ENCODE measurements around the gene CBR3. TPM values are rescaled to one million over a fixed set of nuclear protein-coding genes. Genes with fewer than 3 reads are reported as not detected.

CBR3 gene
- total and polyA plus RNA-seq, 2 of the 4 experiments (the other 2 are of a cell fraction), result 13.4 to 15.4 TPM

- Histone ChIP-seq H2AK9ac (replicated peaks; ENCODE audit: low read depth, low read length, poor library complexity) (peak overlapping the region; percentile 63), H4K91ac (ENCODE audit: insufficient read depth, low read depth, low read length) (0 out of 2 replicates have a peak overlapping the region, but pooled peaks have one; percentile 33), H3K4ac (ENCODE audit: low read depth, low read length) (0 out of 2 replicates have a peak overlapping the region, but pooled peaks have one; percentile 6), H3K4me1 (ENCODE audit: control insufficient read depth, insufficient read depth, low read length) (peaks cover 7% of the 10 kb centered on the region), H3K79me1 (ENCODE audit: low read depth in 1 of 2, low read length in 2 of 2) (no peaks in the 10 kb centered on the region), H3K23ac (ENCODE audit: low read depth, low read length) (peak overlapping the region; percentile 79), H3K27me3 (ENCODE audit: control insufficient read depth, insufficient read depth, low read length) (peaks cover 14% of the 10 kb centered on the region), H2AK5ac (ENCODE audit: low read depth, low read length) (no peak overlapping the region), H2BK20ac (ENCODE audit: low read depth, low read length) (no peak overlapping the region), H2BK5ac (ENCODE audit: low read depth, low read length, poor library complexity, severe bottlenecking) (no peak overlapping the region), H3K4me2 (ENCODE audit: low read depth, low read length) (no peak overlapping the region), H3K9ac (ENCODE audit: low read depth, low read length) (no peak overlapping the region), H4K5ac (ENCODE audit: low read depth, low read length) (peak overlapping the region; percentile 3; the same call in 1 of the 2 replicates), H4K20me1 (ENCODE audit: insufficient read depth, low read length) (no peaks in the 10 kb centered on the region), H3K18ac (ENCODE audit: low read depth, low read length) (no peak overlapping the region; the same call in 1 of the 2 replicates), H3K14ac (replicated peaks; ENCODE audit: low read depth, low read length) (peak overlapping the region; percentile 76; the same call in 1 of the 2 replicates), H2BK120ac (ENCODE audit: low read depth, low read length) (peak overlapping the region; percentile 59; the same call in 1 of the 2 replicates), H3K9me1 (ENCODE audit: insufficient read depth, low read length) (peaks cover 6% of the 10 kb centered on the region), H3K56ac (ENCODE audit: extremely low read depth, insufficient read depth, low read length) (no peak overlapping the region), H3K27ac (ENCODE audit: insufficient read depth, low read length) (no peak overlapping the region), H2BK15ac (ENCODE audit: low read depth, low read length) (0 out of 3 replicates have a peak overlapping the region, but pooled peaks have one; percentile 49), H3K4me3 (ENCODE audit: insufficient read depth, low read depth, low read length) (no peak overlapping the region), H4K8ac (ENCODE audit: low read depth in 2 of 2, low read length in 2 of 2) (peak overlapping the region in 1 of 2 experiments; percentile 67; a peak in 2 of 4 replicates), H3K9me3 (ENCODE audit: control insufficient read depth, insufficient read depth, low read length) (no peaks in the 10 kb centered on the region), H2AFZ (replicated peaks; ENCODE audit: low read length, poor library complexity) (peak overlapping the region; percentile 89), H3K36me3 (ENCODE audit: control insufficient read depth, insufficient read depth, low read length) (no peaks in the 10 kb centered on the region)
- 83% methylated on average over 2 of the region's 6 CpGs; no CpG with 5 or more reads in 1 of the 2 experiments for WGBS, 2 experiments (ENCODE audit: extremely low coverage in 2 of 2, insufficient read length in 1 of 2)
- POLR2A ChIA-PET (ENCODE audit: unreplicated experiment), result no interaction called here
- in situ Hi-C loops (cut with MboI; ENCODE audit: low sequenced_read_pairs) (no loop called here), intact Hi-C loops (cut with micrococcal nuclease) (no loop called here), dilution Hi-C loops (cut with HindIII; ENCODE audit: low sequenced_read_pairs, unreplicated experiment) (no loop called here)
- CTCF ChIA-PET, result interaction anchor here (1.0 kb wide), 1 partner anchor 23 kb away, joined by 3 read pairs; no protein-coding TSS in a partner anchor
- BruUV-seq (replicated peaks), result no TSS peak
- DNase-seq (peak; percentile 23), ATAC-seq (ENCODE audit: low read depth) (peak; percentile 77)
- no peak for TF ChIP-seq MAZ (IDR thresholded peaks at IDR 0.05; ENCODE audit: borderline replicate concordance, low read depth, low read length)
- TF ChIP-seq MXI1 (IDR thresholded peaks at IDR 0.05; ENCODE audit: borderline replicate concordance, low read depth, low read length), result no peak
- TF ChIP-seq ELK1 (IDR thresholded peaks at IDR 0.05; ENCODE audit: borderline replicate concordance, low read depth, low read length), result no peak
- TF ChIP-seq RAD21 (IDR thresholded peaks at IDR 0.05; ENCODE audit: low read length), result no peak
- no peak for TF ChIP-seq NFE2L2 (IDR thresholded peaks at IDR 0.05; ENCODE audit: low read depth, low read length)
- no peak for TF ChIP-seq FOS (IDR thresholded peaks at IDR 0.05; ENCODE audit: low read depth, low read length)
- TF ChIP-seq MAFK (IDR thresholded peaks at IDR 0.05; ENCODE audit: low read depth, low read length), result no peak
- no peak for TF ChIP-seq RCOR1 (IDR thresholded peaks at IDR 0.05; ENCODE audit: insufficient replicate concordance, low read length)
- no peak for TF ChIP-seq USF2 (IDR thresholded peaks at IDR 0.05; ENCODE audit: low read depth, low read length)
- TF ChIP-seq POLR2A (IDR thresholded peaks at IDR 0.05; ENCODE audit: low read depth, low read length), result no peak
- TF ChIP-seq CHD1 (IDR thresholded peaks at IDR 0.05; ENCODE audit: low read depth, low read length), result no peak
- TF ChIP-seq RFX5 (IDR thresholded peaks at IDR 0.05; ENCODE audit: low read depth, low read length), result no peak
- no peak for TF ChIP-seq CEBPB (IDR thresholded peaks at IDR 0.05; ENCODE audit: low read depth, low read length)
- no peak for TF ChIP-seq BHLHE40 (IDR thresholded peaks at IDR 0.05; ENCODE audit: low read depth, low read length)
Observed at GRCh38 chr21:36087362-36088138, 47.3 kb upstream of the CBR3 start.
